ENCODE results near the gene ACAP2. TPM values are rescaled to one million over a fixed set of nuclear protein-coding genes. Genes with fewer than 3 reads are reported as not detected.
"Not testable (repeated sequence)": the region's sequence is repeated elsewhere in the genome, so short reads cannot be mapped to it uniquely, and the experiment has no call there.

Gene ACAP2
- total RNA-seq, 4 donors from 2014 or later = 53.5 to 69.8 (median 62.5) TPM

DNA sequence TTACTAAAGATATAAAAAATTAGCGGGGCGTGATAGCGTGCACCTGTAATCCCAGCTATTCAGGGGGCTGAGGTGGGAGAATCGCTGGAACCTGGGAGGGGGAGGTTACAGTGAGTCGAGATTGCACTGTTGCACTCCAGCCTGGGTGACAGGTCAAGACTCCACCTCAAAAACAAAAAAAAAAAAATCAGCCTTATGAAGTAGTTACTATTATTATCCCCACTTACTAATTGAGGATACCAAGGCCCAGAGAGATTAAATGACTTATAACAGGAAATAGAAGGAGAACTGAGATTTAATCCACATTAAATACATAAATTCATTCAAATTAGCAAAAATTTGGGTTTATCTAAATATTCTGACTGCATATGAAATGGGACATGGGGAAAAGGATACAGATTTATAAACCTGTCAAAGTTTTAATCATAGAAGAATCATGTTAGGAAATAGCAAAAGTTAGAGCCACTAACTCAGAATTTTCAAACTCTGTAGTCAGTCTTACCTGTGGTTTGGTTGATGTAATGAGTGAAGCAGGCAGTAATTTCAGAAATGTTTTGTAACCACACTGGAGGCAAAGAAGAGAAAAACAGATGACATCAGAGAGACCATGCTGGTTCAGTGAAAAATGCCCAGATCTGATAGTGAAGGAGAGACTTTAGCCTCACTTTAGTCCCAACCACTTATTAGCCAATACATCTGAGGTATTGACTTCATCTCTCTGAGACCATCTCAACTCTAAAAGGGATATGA, 25.0 kb upstream of the ACAP2 start:
- no peaks in the 10 kb centered on the region for H3K9me3 ChIP-seq
- 92 to 95% methylated on average over 5 of the region's 5 CpGs for WGBS, 2 donors
- H3K4me1 ChIP-seq = no peaks in the 10 kb centered on the region
- no peak for DNase-seq (ENCODE audit: low spot score in 2 of 2)
- H3K4me3 ChIP-seq = no peak overlapping the region
- no peak overlapping the region for H3K27ac ChIP-seq
- no peaks in the 10 kb centered on the region for H3K27me3 ChIP-seq
- no peaks in the 10 kb centered on the region for H3K36me3 ChIP-seq
- TF ChIP-seq POLR2A (IDR thresholded peaks at IDR 0.05) = no peak
- TF ChIP-seq, protein P1, sequence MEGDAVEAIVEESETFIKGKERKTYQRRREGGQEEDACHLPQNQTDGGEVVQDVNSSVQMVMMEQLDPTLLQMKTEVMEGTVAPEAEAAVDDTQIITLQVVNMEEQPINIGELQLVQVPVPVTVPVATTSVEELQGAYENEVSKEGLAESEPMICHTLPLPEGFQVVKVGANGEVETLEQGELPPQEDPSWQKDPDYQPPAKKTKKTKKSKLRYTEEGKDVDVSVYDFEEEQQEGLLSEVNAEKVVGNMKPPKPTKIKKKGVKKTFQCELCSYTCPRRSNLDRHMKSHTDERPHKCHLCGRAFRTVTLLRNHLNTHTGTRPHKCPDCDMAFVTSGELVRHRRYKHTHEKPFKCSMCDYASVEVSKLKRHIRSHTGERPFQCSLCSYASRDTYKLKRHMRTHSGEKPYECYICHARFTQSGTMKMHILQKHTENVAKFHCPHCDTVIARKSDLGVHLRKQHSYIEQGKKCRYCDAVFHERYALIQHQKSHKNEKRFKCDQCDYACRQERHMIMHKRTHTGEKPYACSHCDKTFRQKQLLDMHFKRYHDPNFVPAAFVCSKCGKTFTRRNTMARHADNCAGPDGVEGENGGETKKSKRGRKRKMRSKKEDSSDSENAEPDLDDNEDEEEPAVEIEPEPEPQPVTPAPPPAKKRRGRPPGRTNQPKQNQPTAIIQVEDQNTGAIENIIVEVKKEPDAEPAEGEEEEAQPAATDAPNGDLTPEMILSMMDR (IDR thresholded peaks at IDR 0.05) = no peak
- no peak for TF ChIP-seq EP300 (IDR thresholded peaks at IDR 0.05)

DNA sequence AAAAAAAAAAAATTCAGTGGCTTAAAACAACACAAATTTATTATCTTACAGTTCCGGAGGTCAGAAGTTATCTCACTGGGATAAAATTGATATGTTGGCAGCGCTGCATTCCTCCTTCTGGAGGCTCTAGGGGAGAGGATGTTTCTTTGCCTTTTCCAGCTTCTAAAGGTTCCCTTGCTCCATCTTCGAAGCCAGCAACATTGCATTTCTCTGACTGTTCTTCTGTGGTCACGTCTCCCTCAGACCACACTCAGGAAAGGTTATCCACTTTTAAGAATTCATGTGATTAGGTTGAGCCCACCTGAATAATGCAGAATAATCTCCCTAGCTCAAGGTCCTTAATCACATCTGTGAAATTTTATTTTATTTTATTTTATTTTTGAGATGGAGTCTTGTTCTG, 23.4 kb upstream of the ACAP2 start:
- 85 to 86% methylated on average over 4 of the region's 4 CpGs for WGBS, 2 donors

GRCh38 chr3:195462922-195463321, 20.1 kb upstream of the ACAP2 start:
- not testable (repeated sequence) for H3K9me3 ChIP-seq; H3K4me3 ChIP-seq; DNase-seq (ENCODE audit: low spot score in 2 of 2); H3K4me1 ChIP-seq; H3K27ac ChIP-seq; H3K36me3 ChIP-seq; H3K27me3 ChIP-seq
- 71 to 85% methylated on average over 6 of the region's 6 CpGs for WGBS, 2 donors

More for the DNA sequence above, 23.4 kb upstream of the ACAP2 start:
- Histone ChIP-seq H3K27ac (no peak overlapping the region), H3K27me3 (no peaks in the 10 kb centered on the region), H3K4me3 (no peak overlapping the region), H3K9me3 (no peaks in the 10 kb centered on the region), H3K4me1 (no peaks in the 10 kb centered on the region), H3K36me3 (no peaks in the 10 kb centered on the region)
- no peak for TF ChIP-seq POLR2A (IDR thresholded peaks at IDR 0.05)
- TF ChIP-seq EP300 (IDR thresholded peaks at IDR 0.05) = no peak
- TF ChIP-seq, protein P1 (IDR thresholded peaks at IDR 0.05) = no peak
- no peak for DNase-seq (ENCODE audit: low spot score in 2 of 2)

- H3K4me3 ChIP-seq = no peak overlapping the region
- TF ChIP-seq, protein P1 (IDR thresholded peaks at IDR 0.05) = no peak
- TF ChIP-seq POLR2A (IDR thresholded peaks at IDR 0.05) = no peak
- TF ChIP-seq EP300 (IDR thresholded peaks at IDR 0.05) = no peak
- 84 to 96% methylated on average over 3 of the region's 3 CpGs for WGBS, 2 donors
Measured at GRCh38 chr3:195462308-195462610, 19.4 kb upstream of the ACAP2 start.

DNA sequence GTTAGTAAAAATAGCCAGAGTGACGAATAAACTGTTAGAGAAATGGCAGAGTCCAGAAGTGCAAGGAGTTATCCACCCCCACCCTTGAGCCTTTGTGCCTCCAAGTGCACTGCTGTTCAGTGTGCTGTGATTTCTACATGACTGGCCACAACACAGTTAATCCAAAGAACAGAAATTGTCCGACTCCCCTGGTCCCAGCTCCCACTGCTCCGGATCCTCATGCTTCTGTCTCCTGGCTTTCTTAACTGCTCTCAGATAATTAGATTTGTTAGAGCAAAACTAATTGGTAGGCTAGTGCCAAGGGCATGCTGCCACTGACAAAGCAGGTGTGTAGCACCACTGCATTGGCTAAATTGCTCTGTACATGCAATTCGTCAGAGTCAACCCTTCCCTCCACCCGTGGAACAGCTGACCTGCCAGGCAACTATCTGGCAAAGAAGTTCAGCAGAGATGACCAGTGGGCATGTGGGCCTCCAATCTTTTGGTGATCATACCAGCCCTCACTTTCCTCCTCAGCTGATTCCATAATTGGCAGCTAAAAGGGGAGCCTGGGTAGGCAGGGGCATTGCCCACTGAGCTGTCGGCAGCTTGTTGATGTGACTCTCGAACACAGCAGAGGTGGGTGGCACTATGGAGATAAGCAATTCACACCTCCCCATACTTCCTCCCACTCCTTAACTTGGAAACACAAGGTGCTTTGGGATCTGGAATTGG, 18.9 kb upstream of the ACAP2 start:
- no peaks in the 10 kb centered on the region for H3K27me3 ChIP-seq
- H3K36me3 ChIP-seq = no peaks in the 10 kb centered on the region
- no peak for DNase-seq (ENCODE audit: low spot score in 2 of 2)
- no peaks in the 10 kb centered on the region for H3K9me3 ChIP-seq
- no peaks in the 10 kb centered on the region for H3K4me1 ChIP-seq
- H3K4me3 ChIP-seq = no peak overlapping the region
- H3K27ac ChIP-seq = no peak overlapping the region
- TF ChIP-seq, protein P1 (IDR thresholded peaks at IDR 0.05) = no peak
- TF ChIP-seq POLR2A (IDR thresholded peaks at IDR 0.05) (no peak), EP300 (IDR thresholded peaks at IDR 0.05) (no peak)
- WGBS, 2 donors = 46 to 58% methylated on average over 7 of the region's 7 CpGs

More at GRCh38 chr3:195462308-195462610, 19.4 kb upstream of the ACAP2 start:
- no peaks in the 10 kb centered on the region for H3K4me1 ChIP-seq
- H3K27ac ChIP-seq = no peak overlapping the region
- H3K27me3 ChIP-seq = no peaks in the 10 kb centered on the region
- no peaks in the 10 kb centered on the region for H3K9me3 ChIP-seq
- H3K36me3 ChIP-seq = no peaks in the 10 kb centered on the region
- DNase-seq (ENCODE audit: low spot score in 2 of 2) = no peak

All from tibial nerve (tissue), 4 donors.